Caco-2 (cell line): ENCODE results near the gene CSNK2A3. TPM values are rescaled to one million over a fixed set of nuclear protein-coding genes. Genes with fewer than 3 reads are reported as not detected.

Experiments
- BruUV-seq: library from RNA; stranded (reverse); fragments of 400-500 nt; replicated peaks from 2 replicates; lab custom pipeline; 2021; lab: Mats Ljungman, UMichigan
- CTCF ChIA-PET: fragments of 300-600 bp; sonication (Branson Sonifier 250); formaldehyde crosslinking; loops from one replicate; lab custom pipeline; 2022; ENCODE audit warnings: antibody characterized with exemption; lab: Charles Lee
- POLR2A ChIA-PET: fragments of 300-600 bp; sonication (Branson Sonifier 250); formaldehyde crosslinking; loops from one replicate; lab custom pipeline; 2022; ENCODE audit warnings: antibody characterized with exemption; lab: Charles Lee
- DNase-seq, 2 experiments: peaks; one replicate each; pipeline versions ENCODE4 v3.0.0 to v3.0.0-alpha.2; 2020 to 2022
- H3K27me3 ChIP-seq: replicated peaks from 2 replicates; pipeline ENCODE4 v1.6.0; 2011; ENCODE audit warnings: low read length; ENCODE audit not compliant: control insufficient read depth, insufficient read depth
- H3K36me3 ChIP-seq: 2 replicates; pipeline ENCODE4 v1.5.1; 2011; ENCODE audit warnings: low read length; ENCODE audit not compliant: control insufficient read depth, insufficient read depth
- H3K4me1 ChIP-seq: fragments of 250-450 bp; sonication (Bioruptor Pico); 2 replicates; pipeline ENCODE4 v1.5.1; 2020; ENCODE audit warnings: mild to moderate bottlenecking
- H3K4me3 ChIP-seq: 2 replicates; pipeline ENCODE4 v1.5.1; 2011; ENCODE audit warnings: low read depth, mild to moderate bottlenecking, control low read depth, low read length
- H3K9me3 ChIP-seq: fragments of 250-450 bp; sonication (Bioruptor Pico); 2 replicates; pipeline ENCODE4 v1.5.1; 2020; ENCODE audit warnings: mild to moderate bottlenecking, moderate library complexity
- H3K27ac Mint-ChIP-seq: one replicate; pipeline ENCODE4 v1.8.0; 2022; ENCODE audit warnings: mixed read lengths; ENCODE audit not compliant: unreplicated experiment
- H3K27me3 Mint-ChIP-seq: one replicate; pipeline ENCODE4 v1.8.0; 2022; ENCODE audit warnings: mixed read lengths; ENCODE audit not compliant: insufficient read depth, unreplicated experiment
- H3K36me3 Mint-ChIP-seq: one replicate; pipeline ENCODE4 v1.8.0; 2022; ENCODE audit warnings: mild to moderate bottlenecking, mixed read lengths; ENCODE audit not compliant: insufficient read depth, unreplicated experiment
- H3K4me1 Mint-ChIP-seq: one replicate; pipeline ENCODE4 v1.8.0; 2022; ENCODE audit warnings: low read depth, mixed read lengths; ENCODE audit not compliant: unreplicated experiment
- H3K4me3 Mint-ChIP-seq: one replicate; pipeline ENCODE4 v1.8.0; 2022; ENCODE audit warnings: mild to moderate bottlenecking, moderate library complexity, mixed read lengths; ENCODE audit not compliant: unreplicated experiment
- H3K9me3 Mint-ChIP-seq: one replicate; pipeline ENCODE4 v1.8.0; 2022; ENCODE audit warnings: mixed read lengths; ENCODE audit not compliant: unreplicated experiment
- CTCF ChIP-seq, 2 experiments: fragments of 200-600 bp in 1 of 2; IDR thresholded peaks; 1 replicate in 1 of 2; 2 replicates in 1 of 2; pipeline versions ENCODE4 v1.5.1 to v1.8.0; 2011 to 2022; ENCODE audit warnings: antibody characterized with exemption in 1 of 2, control low read depth in 1 of 2, inconsistent platforms in 1 of 2, low read depth in 1 of 2, low read length in 1 of 2, mild to moderate bottlenecking in 1 of 2, moderate library complexity in 1 of 2; ENCODE audit not compliant: insufficient read depth in 1 of 2, severe bottlenecking in 1 of 2, unreplicated experiment in 1 of 2
- intact Hi-C: fragments of 100-400 bp; cut with micrococcal nuclease; formaldehyde crosslinking; loops from one replicate; pipeline ENCODE4 v1.10.0; 2022; ENCODE audit not compliant: unreplicated experiment
- total RNA-seq: library from RNA; stranded (reverse); gene quantifications from 2 replicates; pipeline ENCODE4 v1.2.3, GENCODE V29; 2022

CSNK2A3 gene
- total RNA-seq, 1 experiment from 2014 or later, result 0.75 TPM

GRCh38 chr11:11381471-11382105, 28.5 kb upstream of the CSNK2A3 start:
- H3K9me3 ChIP-seq, result no peaks in the 10 kb centered on the region; the same call in 1 of the 2 replicates
- Mint-ChIP-seq H3K4me1 (no peaks in the 10 kb centered on the region), H3K27ac (no peak overlapping the region), H3K27me3 (peaks cover 2% of the 10 kb centered on the region), H3K4me3 (no peak overlapping the region), H3K36me3 (no peaks in the 10 kb centered on the region), H3K9me3 (no peaks in the 10 kb centered on the region)
- no peaks in the 10 kb centered on the region; the same call in 1 of the 2 replicates for H3K27me3 ChIP-seq
- no TSS peak for BruUV-seq
- DNase-seq, result no peak
- H3K4me1 ChIP-seq, result no peaks in the 10 kb centered on the region
- CTCF ChIA-PET, result no interaction called here
- H3K36me3 ChIP-seq, result no peaks in the 10 kb centered on the region
- no peak overlapping the region for H3K4me3 ChIP-seq
- TF ChIP-seq CTCF (IDR thresholded peaks at IDR 0.05; ENCODE audit: insufficient read depth in 1 of 2, low read depth in 1 of 2, low read length in 1 of 2, severe bottlenecking in 1 of 2, unreplicated experiment in 1 of 2), result no peak
- intact Hi-C loops, result no loop called here
- POLR2A ChIA-PET, result no interaction called here

- Histone ChIP-seq H3K27me3 (no peaks in the 10 kb centered on the region; the same call in 1 of the 2 replicates), H3K4me3 (no peak overlapping the region), H3K36me3 (no peaks in the 10 kb centered on the region), H3K4me1 (no peaks in the 10 kb centered on the region), H3K9me3 (no peaks in the 10 kb centered on the region; the same call in 1 of the 2 replicates)
- BruUV-seq, result no TSS peak
- Mint-ChIP-seq H3K9me3 (no peaks in the 10 kb centered on the region), H3K4me1 (no peaks in the 10 kb centered on the region), H3K27me3 (peaks cover 2% of the 10 kb centered on the region), H3K36me3 (no peaks in the 10 kb centered on the region), H3K4me3 (no peak overlapping the region), H3K27ac (no peak overlapping the region)
- ChIA-PET POLR2A (no interaction called here), CTCF (no interaction called here)
- no peak for TF ChIP-seq CTCF (IDR thresholded peaks at IDR 0.05; ENCODE audit: insufficient read depth in 1 of 2, low read depth in 1 of 2, low read length in 1 of 2, severe bottlenecking in 1 of 2, unreplicated experiment in 1 of 2)
- intact Hi-C loops, result no loop called here
- no peak for DNase-seq
Measured at GRCh38 chr11:11380883-11381282, 27.8 kb upstream of the CSNK2A3 start.

GRCh38 chr11:11380340-11380739, 27.3 kb upstream of the CSNK2A3 start:
- TF ChIP-seq CTCF (IDR thresholded peaks at IDR 0.05; ENCODE audit: insufficient read depth in 1 of 2, low read depth in 1 of 2, low read length in 1 of 2, severe bottlenecking in 1 of 2, unreplicated experiment in 1 of 2), result no peak
- H3K27me3 ChIP-seq, result no peaks in the 10 kb centered on the region; the same call in 1 of the 2 replicates
- no peak overlapping the region for H3K4me3 ChIP-seq
- no peak for DNase-seq
- no peaks in the 10 kb centered on the region for H3K9me3 Mint-ChIP-seq
- H3K4me3 Mint-ChIP-seq, result no peak overlapping the region
- no TSS peak for BruUV-seq
- H3K27ac Mint-ChIP-seq, result no peak overlapping the region
- H3K4me1 ChIP-seq, result no peaks in the 10 kb centered on the region
- peaks cover 2% of the 10 kb centered on the region for H3K27me3 Mint-ChIP-seq
- no peaks in the 10 kb centered on the region for H3K4me1 Mint-ChIP-seq
- intact Hi-C loops, result no loop called here
- ChIA-PET POLR2A (no interaction called here), CTCF (no interaction called here)
- no peaks in the 10 kb centered on the region; the same call in 1 of the 2 replicates for H3K9me3 ChIP-seq
- H3K36me3 Mint-ChIP-seq, result no peaks in the 10 kb centered on the region
- H3K36me3 ChIP-seq, result no peaks in the 10 kb centered on the region
